HepG2 (cell line): ENCODE data around the gene ODAPH. TPM values are rescaled to one million over a fixed set of nuclear protein-coding genes. Genes with fewer than 3 reads are reported as not detected.

Experiments used
- ATAC-seq: fragments of 200-7000 bp; cut with Tn5 transposase; 3 replicates; pipeline ENCODE4 v1.9.1; 2020; ENCODE audit warnings: mild to moderate bottlenecking, moderate library complexity
- BruUV-seq: library from RNA; stranded (reverse); fragments of 400-500 nt; replicated peaks from 2 replicates; lab custom pipeline; 2021; lab: Mats Ljungman, UMichigan
- CTCF ChIA-PET: fragments of 300-600 bp; formaldehyde crosslinking; extraction: SDS; loops from one replicate; lab custom pipeline; 2021; ENCODE audit warnings: low total read pairs, inconsistent platforms, low intra/inter-chr PET ratio; lab: Yijun Ruan, JAX
- POLR2A ChIA-PET: fragments of 350-600 bp; sonication (Branson Sonifier 250); formaldehyde crosslinking; loops from one replicate; lab custom pipeline; 2020; ENCODE audit warnings: antibody characterized with exemption, inconsistent platforms; lab: Yijun Ruan, JAX
- DNase-seq: peaks from one replicate; pipeline ENCODE4 v3.0.0-alpha.2; 2015; ENCODE audit warnings: low spot score
- FAIRE-seq: peaks from 3 replicates; lab custom pipeline; 2011; peaks lifted over from hg19 to GRCh38; lab: Jason Lieb, UNC
- H2AFZ ChIP-seq: one replicate; pipeline ENCODE4 v1.6.1; 2011; ENCODE audit warnings: low read length, inconsistent platforms
- H3K27ac ChIP-seq: fragments of 300-600 bp; 3 replicates; pipeline ENCODE4 v1.8.0; 2011; ENCODE audit warnings: mixed run types, mild to moderate bottlenecking, mixed read lengths, low read length, inconsistent platforms; ENCODE audit not compliant: insufficient read depth; ENCODE audit errors: extremely low read length
- H3K27me3 ChIP-seq, 2 experiments: fragments of 200-600 bp in 1 of 2; 2 replicates in 1 of 2; 3 replicates in 1 of 2; pipeline versions ENCODE4 v1.6.0 to v1.8.0; 2011; ENCODE audit warnings: low read length in 2 of 2, mild to moderate bottlenecking in 2 of 2, moderate library complexity in 2 of 2, inconsistent platforms in 1 of 2; ENCODE audit not compliant: insufficient read depth in 2 of 2, control insufficient read depth in 1 of 2
- H3K36me3 ChIP-seq, 2 experiments: fragments of 200-600 bp in 1 of 2; replicated peaks in 1 of 2; 2 replicates in 1 of 2; 3 replicates in 1 of 2; pipeline versions ENCODE4 v1.5.1 to v1.8.0; 2011; ENCODE audit warnings: low read length in 2 of 2, inconsistent platforms in 1 of 2; ENCODE audit not compliant: insufficient read depth in 2 of 2, control insufficient read depth in 1 of 2
- H3K4me1 ChIP-seq: 2 replicates; pipeline ENCODE4 v1.5.1; 2012; ENCODE audit warnings: low read length, inconsistent platforms; ENCODE audit not compliant: insufficient read depth
- H3K4me2 ChIP-seq: 2 replicates; pipeline ENCODE4 v1.6.0; 2011; ENCODE audit warnings: low read depth, low read length, inconsistent platforms
- H3K4me3 ChIP-seq, 3 experiments: fragments of 200-600 bp in 1 of 3; sonication (generic), shearing (Covaris generic) in 1 of 3; replicated peaks in 1 of 3; 2 replicates each; pipeline ENCODE4 v1.5.1; 2011 to 2016; ENCODE audit warnings: low read length in 3 of 3, inconsistent platforms in 2 of 3, low read depth in 2 of 3, mild to moderate bottlenecking in 2 of 3, control low read depth in 1 of 3, mixed read lengths in 1 of 3; ENCODE audit not compliant: insufficient read depth in 1 of 3
- H3K79me2 ChIP-seq: one replicate; pipeline ENCODE4 v1.6.1; 2011; ENCODE audit warnings: low read length, inconsistent platforms; ENCODE audit not compliant: insufficient read depth
- H3K9ac ChIP-seq: 2 replicates; pipeline ENCODE4 v1.6.0; 2011; ENCODE audit warnings: mild to moderate bottlenecking, low read depth, low read length, inconsistent platforms; ENCODE audit not compliant: insufficient read depth
- H3K9me3 ChIP-seq: 2 replicates; pipeline ENCODE4 v1.5.1; 2012; ENCODE audit warnings: mild to moderate bottlenecking, low read length
- H4K20me1 ChIP-seq: 2 replicates; pipeline ENCODE4 v1.6.0; 2011; ENCODE audit warnings: inconsistent platforms, mild to moderate bottlenecking, low read length, moderate library complexity; ENCODE audit not compliant: insufficient read depth
- BHLHE40 ChIP-seq: IDR thresholded peaks from 2 replicates; pipeline ENCODE4 v1.6.1; 2011; ENCODE audit warnings: low read length, improper control_type of control experiment
- DR1 ChIP-seq: sonication (generic); formaldehyde crosslinking; IDR thresholded peaks from 2 replicates; pipeline ENCODE4 v1.8.0; 2021; ENCODE audit warnings: mild to moderate bottlenecking, missing genetic modification reagents, inconsistent platforms
- HNRNPL ChIP-seq: fragments of 200-400 bp; formaldehyde crosslinking; IDR thresholded peaks from 2 replicates; pipeline ENCODE4 v1.6.1; 2017; ENCODE audit warnings: mild to moderate bottlenecking, low read depth, low read length
- KAT2B ChIP-seq: fragments of 150-350 bp; IDR thresholded peaks from 2 replicates; pipeline ENCODE4 v1.6.1; 2014; ENCODE audit warnings: low read depth, low read length, borderline replicate concordance
- KLF15 ChIP-seq: sonication (generic); formaldehyde crosslinking; IDR thresholded peaks from 2 replicates; pipeline ENCODE4 v1.8.1; 2023; ENCODE audit warnings: borderline replicate concordance, mild to moderate bottlenecking, inconsistent platforms, missing genetic modification reagents, mixed read lengths
- MTF2 ChIP-seq: sonication (generic); formaldehyde crosslinking; IDR thresholded peaks from 2 replicates; pipeline ENCODE4 v1.5.0; 2020; ENCODE audit warnings: missing genetic modification reagents, borderline replicate concordance
- SNAPC2 ChIP-seq: sonication (generic); formaldehyde crosslinking; IDR thresholded peaks from 2 replicates; pipeline ENCODE4 v1.8.1; 2022; ENCODE audit warnings: mild to moderate bottlenecking, missing genetic modification reagents
- TBX3 ChIP-seq: fragments of 450-650 bp; IDR thresholded peaks from 2 replicates; pipeline ENCODE4 v1.6.1; 2017; ENCODE audit warnings: antibody characterized with exemption, mild to moderate bottlenecking, inconsistent platforms, borderline replicate concordance
- THAP11 ChIP-seq: IDR thresholded peaks from 2 replicates; pipeline ENCODE4 v1.6.1; 2016; ENCODE audit warnings: missing biosample characterization, missing genetic modification reagents
- ZFP62 ChIP-seq: sonication (generic); formaldehyde crosslinking; IDR thresholded peaks from 2 replicates; pipeline ENCODE4 v1.4.0; 2020; ENCODE audit warnings: missing genetic modification reagents
- ZNF12 ChIP-seq: sonication (generic); formaldehyde crosslinking; IDR thresholded peaks from 2 replicates; pipeline ENCODE4 v1.5.0; 2020; ENCODE audit warnings: missing genetic modification reagents
- ZNF230 ChIP-seq: sonication (generic); formaldehyde crosslinking; IDR thresholded peaks from 2 replicates; pipeline ENCODE4 v1.4.0; 2020; ENCODE audit warnings: mild to moderate bottlenecking, missing genetic modification reagents
- ZNF232 ChIP-seq: sonication (generic); formaldehyde crosslinking; IDR thresholded peaks from 2 replicates; pipeline ENCODE4 v1.4.0; 2020; ENCODE audit warnings: missing genetic modification reagents, borderline replicate concordance
- ZNF264 ChIP-seq: sonication (generic); formaldehyde crosslinking; IDR thresholded peaks from 2 replicates; pipeline ENCODE4 v1.4.0; 2020; ENCODE audit warnings: missing genetic modification reagents
- ZNF343 ChIP-seq: sonication (generic); formaldehyde crosslinking; IDR thresholded peaks from 2 replicates; pipeline ENCODE4 v1.4.0; 2020; ENCODE audit warnings: mild to moderate bottlenecking, missing genetic modification reagents
- ZNF432 ChIP-seq: sonication (generic); formaldehyde crosslinking; IDR thresholded peaks from 2 replicates; pipeline ENCODE4 v1.5.0; 2020; ENCODE audit warnings: missing genetic modification reagents, mild to moderate bottlenecking, borderline replicate concordance
- ZXDC ChIP-seq: sonication (generic); formaldehyde crosslinking; IDR thresholded peaks from 2 replicates; pipeline ENCODE4 v1.5.0; 2020; ENCODE audit warnings: mild to moderate bottlenecking, missing genetic modification reagents
- WGBS: methylation state at CpG from one replicate; pipeline ENCODE4 v1.1.6; 2017; ENCODE audit warnings: low lambda C conversion rate; 5-methylcytosine and 5-hydroxymethylcytosine counted together
- in situ Hi-C: cut with HindIII; loops from 2 replicates; pipeline ENCODE4 v1.10.0; 2017; ENCODE audit warnings: low pct_unique_long_range_greater_than_20kb; ENCODE audit not compliant: extremely low pct_ligation_motif_present
- intact Hi-C: fragments of 100-400 bp; cut with micrococcal nuclease; formaldehyde crosslinking; loops from one replicate; pipeline ENCODE4 v1.10.0; 2022; ENCODE audit not compliant: unreplicated experiment
- polyA plus RNA-seq, 8 experiments: library from polyadenylated mRNA; depleted of rRNA in 3 of 8; stranded (reverse) in 7 of 8; unstranded in 1 of 8; fragments of >200 nt; fragmentation: Illumina TruSeq in 4 of 8; extraction: Trizol in 4 of 8; gene quantifications; 2 replicates each; pipeline versions ENCODE4 v1.2.1 to v1.2.3, GENCODE V29; 2011 to 2016; ENCODE audit warnings: low read depth in 4 of 8, missing spikeins in 1 of 8, mixed read lengths in 1 of 8; ENCODE audit not compliant: insufficient read depth in 1 of 8
- total RNA-seq, 5 experiments: library from RNA; depleted of rRNA; stranded (reverse); fragments of >200 nt; fragmentation: Illumina TruSeq; extraction: Trizol; gene quantifications; 2 replicates each; pipeline ENCODE4 v1.2.3, GENCODE V29; 2016; ENCODE audit warnings: low read depth in 1 of 5

ODAPH gene
- total and polyA plus RNA-seq, 2 of the 13 experiments (the other 11 are each of a cell fraction or from before 2014, with no cell fraction given) = 0.50 TPM; not detected in 1

GRCh38 chr4:75599647-75600046, 43.8 kb downstream of the ODAPH start (continued):
- TF ChIP-seq ZXDC (CRISPR knock-in tag) = no peak
- no peak for TF ChIP-seq ZNF343 (CRISPR knock-in tag)
- no peak for TF ChIP-seq BHLHE40
- no peak for TF ChIP-seq ZNF432 (CRISPR knock-in tag)
- TF ChIP-seq ZFP62 = no peak
- TF ChIP-seq SNAPC2 (CRISPR knock-in tag) = no peak
- TF ChIP-seq ZNF12 (CRISPR knock-in tag) = no peak
- no peak for TF ChIP-seq KAT2B
- no peak for TF ChIP-seq TBX3
- TF ChIP-seq THAP11 (CRISPR knock-in tag) = no peak
- TF ChIP-seq, all 625 proteins: peak for 0

- Histone ChIP-seq H3K4me2 (no peak overlapping the region), H2AFZ (no peak overlapping the region), H3K79me2 (no peaks in the 10 kb centered on the region), H4K20me1 (no peaks in the 10 kb centered on the region)
- no peak for FAIRE-seq
- CTCF ChIA-PET = no interaction called here
- no peak for ATAC-seq
- WGBS = 64% methylated on average over 4 of the region's 4 CpGs
- no TSS peak for BruUV-seq
- TF ChIP-seq ZNF230 (CRISPR knock-in tag) = no peak
- TF ChIP-seq HNRNPL = no peak
- TF ChIP-seq ZNF232 (CRISPR knock-in tag) = no peak
- no peak for TF ChIP-seq DR1
- no peak for TF ChIP-seq MTF2 (CRISPR knock-in tag)
- no peak for TF ChIP-seq ZNF264 (CRISPR knock-in tag)
- TF ChIP-seq KLF15 (CRISPR knock-in tag) = no peak
- TF ChIP-seq, all 625 proteins: peak for 0
- no peaks in the 10 kb centered on the region for H3K36me3 ChIP-seq
- no peak overlapping the region for H3K9ac ChIP-seq
- no peaks in the 10 kb centered on the region; a peak in 1 of 5 replicates for H3K27me3 ChIP-seq
- no peaks in the 10 kb centered on the region for H3K9me3 ChIP-seq
- H3K4me3 ChIP-seq = no peak overlapping the region
- intact Hi-C loops (no loop called here), in situ Hi-C loops (no loop called here)
- DNase-seq = no peak
- POLR2A ChIA-PET = no interaction called here
- H3K4me1 ChIP-seq = no peaks in the 10 kb centered on the region
- H3K27ac ChIP-seq = no peak overlapping the region
These were observed 50.1 kb downstream of the ODAPH start for GRCh38 chr4:75605928-75606327.
